ENCODE measurements around the gene TYW5. TPM values are rescaled to one million over a fixed set of nuclear protein-coding genes. Genes with fewer than 3 reads are reported as not detected.

Gene TYW5
- total RNA-seq, 4 donors from 2014 or later = 6.3 to 8.2 (median 7.3) TPM

GRCh38 chr2:199987586-199987985, 32.3 kb upstream of the TYW5 start:
- TF ChIP-seq POLR2A (IDR thresholded peaks at IDR 0.05) = no peak
- no peak for TF ChIP-seq CTCF (IDR thresholded peaks at IDR 0.05)
- intact Hi-C loops (cut with DNase I; ENCODE audit: low total_unique reads) = no loop called here
- DNase-seq (ENCODE audit: low spot score in 2 of 2) = no peak
- WGBS, 2 donors = 83 to 85% methylated on average over 2 of the region's 2 CpGs
- H3K4me3 ChIP-seq (ENCODE audit: low read depth, poor library complexity, severe bottlenecking) = no peak overlapping the region

- TF ChIP-seq CTCF (IDR thresholded peaks at IDR 0.05) = no peak
- no peak for TF ChIP-seq POLR2A (IDR thresholded peaks at IDR 0.05)
- DNase-seq (ENCODE audit: low spot score in 2 of 2) = peak in 1 of 2 donors; percentile 46
- WGBS, 2 donors = 61 to 67% methylated on average over 6 of the region's 6 CpGs
- intact Hi-C loops (cut with DNase I; ENCODE audit: low total_unique reads) = no loop called here
- H3K4me3 ChIP-seq (ENCODE audit: low read depth, poor library complexity, severe bottlenecking) = no peak overlapping the region
Measured at GRCh38 chr2:199985625-199986207, 30.4 kb upstream of the TYW5 start.

- WGBS, 2 donors = 67 to 71% methylated on average over 2 of the region's 2 CpGs
- H3K4me3 ChIP-seq (ENCODE audit: low read depth, poor library complexity, severe bottlenecking) = no peak overlapping the region
- TF ChIP-seq CTCF (IDR thresholded peaks at IDR 0.05) (no peak), POLR2A (IDR thresholded peaks at IDR 0.05) (no peak)
- no peak for DNase-seq (ENCODE audit: low spot score in 2 of 2)
- intact Hi-C loops (cut with DNase I; ENCODE audit: low total_unique reads) = loop anchor here (5.0 kb wide), 1 partner anchor 498 kb away; no protein-coding TSS in a partner anchor
Measured at GRCh38 chr2:199984755-199985154, 29.5 kb upstream of the TYW5 start.

GRCh38 chr2:199984159-199984558, 28.9 kb upstream of the TYW5 start:
- intact Hi-C loops (cut with DNase I; ENCODE audit: low total_unique reads) = loop anchor here (5.0 kb wide), 1 partner anchor 498 kb away; no protein-coding TSS in a partner anchor
- no peak for DNase-seq (ENCODE audit: low spot score in 2 of 2)
- TF ChIP-seq POLR2A (IDR thresholded peaks at IDR 0.05) = no peak
- TF ChIP-seq CTCF (IDR thresholded peaks at IDR 0.05) = no peak
- 78 to 79% methylated on average over 4 of the region's 4 CpGs for WGBS, 2 donors
- no peak overlapping the region for H3K4me3 ChIP-seq (ENCODE audit: low read depth, poor library complexity, severe bottlenecking)

- TF ChIP-seq POLR2A (IDR thresholded peaks at IDR 0.05) (no peak), CTCF (IDR thresholded peaks at IDR 0.05) (no peak)
- DNase-seq (ENCODE audit: low spot score in 2 of 2) = no peak
- WGBS, 2 donors = 53 to 63% methylated on average over 1 of the region's 1 CpG
- H3K4me3 ChIP-seq (ENCODE audit: low read depth, poor library complexity, severe bottlenecking) = no peak overlapping the region
- intact Hi-C loops (cut with DNase I; ENCODE audit: low total_unique reads) = loop anchor here (5.0 kb wide), 1 partner anchor 499 kb away; no protein-coding TSS in a partner anchor
Measured at GRCh38 chr2:199983534-199983933, 28.2 kb upstream of the TYW5 start.
